Omental fat pad (tissue), 4 donors: ENCODE measurements around the gene ZNF785. TPM values are rescaled to one million over a fixed set of nuclear protein-coding genes. Genes with fewer than 3 reads are reported as not detected.
A peak's percentile ranks its signal among the peaks of the same experiment; 100 is the strongest.

Experiments
- ATAC-seq: fragments of 150-250 bp; one replicate; pipeline ENCODE4 v1.9.1; 2016; ENCODE audit warnings: mild to moderate bottlenecking, moderate library complexity; ENCODE audit not compliant: low FRiP score
- DNase-seq: peaks from one replicate; pipeline ENCODE4 v3.0.0-alpha.2; 2019; ENCODE audit warnings: low spot score
- small RNA-seq: library from RNA; depleted of rRNA; stranded (forward); fragments of <200 nt; gene quantifications from one replicate; pipeline ENCODE3, GENCODE V24; 2016
- total RNA-seq, 4 donors: library from RNA; depleted of rRNA; stranded (reverse); fragments of >200 nt; gene quantifications; one replicate each; pipeline ENCODE4 v1.1.0, GENCODE V29; 2016
- TF ChIP-seq, protein P1 (sequence below), 3 donors: fragments of 450-650 bp; IDR thresholded peaks; one replicate each; pipeline ENCODE4 v1.5.1; 2016 to 2017; ENCODE audit warnings: antibody characterized with exemption in 3 of 3, mild to moderate bottlenecking in 3 of 3, moderate library complexity in 2 of 3

The ZNF785 gene
- total RNA-seq, 4 donors from 2014 or later, result 4.5 to 12.1 (median 8.1) TPM

DNA sequence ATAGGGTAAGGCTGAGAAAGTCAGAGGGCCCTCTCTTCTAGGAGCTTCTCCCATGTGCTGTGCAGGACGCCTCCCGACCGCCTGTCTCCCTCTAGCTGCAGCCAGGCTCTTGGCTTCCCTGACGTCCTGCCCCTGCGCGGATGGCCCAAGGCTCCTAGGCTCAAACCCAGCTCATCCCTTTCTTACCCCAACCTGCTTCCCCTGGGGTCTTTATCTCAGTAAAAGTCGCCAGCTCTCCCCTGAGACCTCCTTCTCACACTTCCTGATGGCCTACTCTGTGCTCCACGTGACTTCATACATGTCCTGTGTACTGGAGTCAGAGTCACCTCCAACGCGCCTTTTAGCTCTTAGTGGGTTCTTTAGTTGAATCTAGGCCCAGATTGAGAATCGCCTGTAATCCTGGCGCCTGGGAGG, 49.7 kb downstream of the ZNF785 start:
- no peak for DNase-seq
- TF ChIP-seq, protein P1, sequence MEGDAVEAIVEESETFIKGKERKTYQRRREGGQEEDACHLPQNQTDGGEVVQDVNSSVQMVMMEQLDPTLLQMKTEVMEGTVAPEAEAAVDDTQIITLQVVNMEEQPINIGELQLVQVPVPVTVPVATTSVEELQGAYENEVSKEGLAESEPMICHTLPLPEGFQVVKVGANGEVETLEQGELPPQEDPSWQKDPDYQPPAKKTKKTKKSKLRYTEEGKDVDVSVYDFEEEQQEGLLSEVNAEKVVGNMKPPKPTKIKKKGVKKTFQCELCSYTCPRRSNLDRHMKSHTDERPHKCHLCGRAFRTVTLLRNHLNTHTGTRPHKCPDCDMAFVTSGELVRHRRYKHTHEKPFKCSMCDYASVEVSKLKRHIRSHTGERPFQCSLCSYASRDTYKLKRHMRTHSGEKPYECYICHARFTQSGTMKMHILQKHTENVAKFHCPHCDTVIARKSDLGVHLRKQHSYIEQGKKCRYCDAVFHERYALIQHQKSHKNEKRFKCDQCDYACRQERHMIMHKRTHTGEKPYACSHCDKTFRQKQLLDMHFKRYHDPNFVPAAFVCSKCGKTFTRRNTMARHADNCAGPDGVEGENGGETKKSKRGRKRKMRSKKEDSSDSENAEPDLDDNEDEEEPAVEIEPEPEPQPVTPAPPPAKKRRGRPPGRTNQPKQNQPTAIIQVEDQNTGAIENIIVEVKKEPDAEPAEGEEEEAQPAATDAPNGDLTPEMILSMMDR (IDR thresholded peaks at IDR 0.05), result no peak
- peak; percentile 80 for ATAC-seq

DNA sequence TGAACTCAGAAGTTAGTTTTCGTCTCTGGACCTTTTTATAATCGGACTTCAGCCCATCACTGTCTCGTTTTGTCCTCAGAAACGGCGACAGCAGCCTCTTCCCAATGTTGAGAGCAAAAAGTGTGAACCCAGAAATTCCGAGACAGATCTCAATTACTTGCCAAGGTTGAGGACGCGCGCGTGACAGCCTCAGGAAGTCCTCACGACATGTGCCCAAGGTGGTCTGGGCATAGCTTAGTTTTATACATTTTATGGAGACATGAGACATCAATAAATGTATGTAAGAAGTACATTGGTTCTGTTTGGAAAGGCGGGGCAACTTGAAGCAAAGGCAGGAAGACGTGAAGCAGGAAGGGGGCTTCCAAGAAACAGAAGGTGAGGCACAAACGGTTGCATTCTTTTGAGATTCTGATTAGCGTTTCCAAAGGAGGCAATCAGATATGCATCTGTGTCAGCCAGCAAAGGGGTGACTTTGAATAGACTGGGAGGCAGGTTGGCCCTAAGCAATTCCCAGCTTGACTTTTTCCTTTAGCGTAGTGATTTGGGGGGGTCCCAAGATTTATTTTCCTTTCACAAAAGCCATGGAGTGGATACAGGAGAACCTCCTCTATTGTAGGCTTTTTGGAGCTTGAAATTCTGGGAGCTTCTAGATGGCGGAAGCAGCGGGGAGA, 50.3 kb downstream of the ZNF785 start:
- ATAC-seq (no peak), DNase-seq (no peak)
- TF ChIP-seq, protein P1 (IDR thresholded peaks at IDR 0.05), result no peak

DNA sequence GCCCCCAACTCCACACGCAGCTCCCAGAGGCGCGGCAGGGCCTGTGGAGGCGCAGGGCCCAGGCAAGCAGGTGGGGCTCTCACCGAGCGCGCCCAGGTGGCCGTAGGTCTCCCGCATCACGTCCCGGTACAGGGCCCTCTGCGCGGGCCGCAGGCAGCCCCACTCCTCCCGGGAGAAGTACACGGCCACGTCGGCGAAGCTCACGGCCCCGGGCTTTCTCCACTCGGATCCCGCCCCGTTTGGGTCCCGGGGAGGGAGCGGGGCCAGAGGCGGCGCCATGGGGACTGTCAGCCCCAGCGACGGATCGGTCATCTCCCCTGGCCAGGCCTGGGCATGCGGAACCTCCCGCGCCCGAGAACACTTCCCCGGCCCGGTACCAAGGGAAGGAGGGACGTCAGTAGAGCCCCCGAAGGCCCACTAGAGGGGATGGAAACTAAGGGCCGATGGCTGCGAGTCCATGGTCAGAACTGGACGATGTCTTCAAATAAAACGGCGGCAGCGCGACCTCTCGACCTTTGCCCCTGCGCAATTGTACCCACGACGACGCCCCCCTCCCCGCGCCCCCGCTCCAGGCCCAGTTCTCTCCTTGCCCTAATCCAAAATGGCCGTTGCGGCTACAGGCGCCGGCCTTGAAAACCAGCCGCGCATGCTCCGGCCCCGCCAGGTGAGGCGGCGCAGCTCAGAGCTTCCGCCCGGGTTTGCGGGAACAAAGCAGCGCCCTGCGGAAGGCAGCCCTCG, 51.0 kb downstream of the ZNF785 start, which contains the start of gene ZNF747:
Gene ZNF747 (minus strand): TSS at position 491 of the 738 bp plus-strand sequence. CDS start 179 bp downstream, at position 312.
- TF ChIP-seq, protein P1 (IDR thresholded peaks at IDR 0.05), result no peak
- ATAC-seq (peak; percentile 88), DNase-seq (peak; percentile 87)

DNA sequence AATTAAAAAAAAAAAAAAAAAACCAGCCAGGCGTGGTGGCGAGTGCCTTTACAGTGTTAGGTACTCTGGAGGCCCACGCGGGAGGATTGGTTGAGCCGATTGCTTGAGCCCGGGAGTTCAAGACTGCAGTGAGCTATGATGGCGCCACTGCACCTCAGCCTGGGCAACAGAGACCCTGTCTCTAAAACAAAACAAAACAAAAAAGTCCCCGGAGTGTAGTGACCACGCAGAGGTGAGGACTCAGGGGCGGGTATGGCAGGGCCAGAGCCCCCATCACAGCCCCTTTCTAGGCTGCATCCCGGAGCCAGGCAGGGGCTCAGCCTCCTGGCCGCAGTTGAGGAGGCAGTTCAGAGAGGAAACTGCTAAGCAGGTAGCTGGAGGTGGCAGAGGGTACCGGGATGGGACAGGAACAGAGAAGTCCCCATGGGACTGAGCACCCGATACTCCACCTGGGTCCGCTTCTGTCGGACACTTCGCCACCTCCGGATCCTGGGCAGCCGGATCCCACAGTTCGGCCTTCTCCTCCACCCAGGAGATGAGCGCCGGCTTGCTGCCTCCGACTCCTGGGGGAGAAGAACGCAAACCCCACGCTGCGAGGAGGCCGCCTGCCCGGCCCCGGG, 51.6 kb downstream of the ZNF785 start:
- ATAC-seq (no peak), DNase-seq (no peak)
- TF ChIP-seq, protein P1 (IDR thresholded peaks at IDR 0.05), result no peak

DNA sequence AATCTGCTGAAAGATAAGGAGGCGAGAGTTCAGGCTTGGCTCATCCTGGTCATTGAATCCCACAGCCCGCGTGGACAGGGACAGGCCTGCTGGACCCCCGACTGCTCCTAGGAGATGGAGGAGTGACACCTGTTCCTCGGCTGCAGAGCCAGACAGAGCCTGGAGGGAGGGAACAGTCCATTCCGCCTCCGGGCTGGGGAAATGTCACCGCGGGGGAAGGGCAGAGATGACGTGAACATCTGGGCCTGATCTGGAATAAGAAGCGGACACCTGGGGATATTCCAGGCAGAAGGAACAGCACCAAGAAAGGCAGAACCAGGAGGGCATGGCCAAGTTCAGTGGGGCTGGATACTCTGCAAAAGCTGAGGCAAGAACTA, 52.4 kb downstream of the ZNF785 start:
- ATAC-seq (no peak), DNase-seq (no peak)
- TF ChIP-seq, protein P1 (IDR thresholded peaks at IDR 0.05), result no peak

DNA sequence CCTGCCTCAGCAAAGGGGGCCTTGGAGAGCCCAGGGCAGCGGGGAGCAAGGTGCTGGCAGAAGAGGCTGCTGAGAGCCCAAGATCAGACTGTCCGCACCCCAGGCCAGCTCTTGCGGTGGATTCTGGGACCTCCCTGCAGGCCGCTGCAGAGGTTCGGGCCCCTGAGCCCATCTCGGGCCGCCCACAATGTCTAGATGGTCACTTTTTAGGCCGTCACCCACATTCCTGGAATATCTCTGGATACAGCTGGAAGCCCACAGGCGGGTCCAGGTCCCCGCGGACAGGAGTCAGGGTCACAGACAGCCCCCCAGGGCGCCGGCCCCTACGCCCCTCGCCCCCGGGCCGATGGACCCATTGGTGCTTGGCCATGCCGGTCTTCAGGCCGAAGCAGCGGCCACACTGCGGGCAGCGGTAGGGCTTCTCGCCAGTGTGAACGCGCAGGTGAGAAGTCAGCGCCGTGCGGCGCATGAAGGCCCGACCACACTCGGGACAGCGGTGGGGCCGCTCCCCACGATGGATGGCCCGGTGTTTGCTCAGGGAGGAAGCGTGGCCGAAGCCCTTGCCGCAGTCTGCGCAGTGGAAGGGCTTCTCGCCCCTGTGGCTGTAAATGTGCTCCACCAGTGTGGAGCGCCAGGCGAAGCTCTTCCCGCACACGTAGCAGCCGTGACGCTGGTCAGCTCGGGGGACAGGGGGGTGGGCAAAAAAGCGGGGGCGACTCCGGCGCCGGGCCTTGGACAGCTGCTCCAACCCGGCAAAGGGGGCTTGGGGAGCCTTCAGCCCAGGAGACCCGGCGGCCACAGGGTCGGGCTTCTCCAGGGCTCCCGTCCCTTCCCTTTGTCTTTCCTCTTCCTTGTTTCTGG, 53.0 kb downstream of the ZNF785 start:
- TF ChIP-seq, protein P1 (IDR thresholded peaks at IDR 0.05), result no peak
- DNase-seq, result no peak
- ATAC-seq, result no peak

Small RNA genes within 50 kb of the gene (small RNA-seq; reads per million reads assigned to genes)
- gene AC093249.1 (not detected), gene AC093249.4 (not detected)

Other genes starting within 250 kb of the ZNF785 start
- gene CD2BP2, start 230.4 kb downstream of the ZNF785 start, total RNA-seq, result 10 to 100 TPM; 27.3 to 39.9 (median 35.4) TPM
- 10 to 100 TPM; 19.0 to 28.6 (median 26.7) TPM for gene TBC1D10B, start 215.2 kb downstream of the ZNF785 start, total RNA-seq
- not detected for gene MYL11, start 210.9 kb downstream of the ZNF785 start, total RNA-seq
- gene SEPTIN1, start 203.1 kb downstream of the ZNF785 start, total RNA-seq, result 1 to 10 TPM in 3 of 4 donors, under 1 TPM in 1; 0.93 to 2.6 (median 2.4) TPM
- gene ZNF48, start 190.3 kb downstream of the ZNF785 start, total RNA-seq, result 1 to 10 TPM; 3.4 to 5.4 (median 4.9) TPM
- gene ZNF771, start 178.1 kb downstream of the ZNF785 start, total RNA-seq, result 10 to 100 TPM in 2 of 4 donors, 1 to 10 TPM in 2; 8.3 to 13.6 (median 9.9) TPM
- gene DCTPP1, start 155.7 kb downstream of the ZNF785 start, total RNA-seq, result 10 to 100 TPM in 3 of 4 donors, 1 to 10 TPM in 1; 9.8 to 24.0 (median 14.8) TPM
- gene SEPHS2, start 139.8 kb downstream of the ZNF785 start, total RNA-seq, result 10 to 100 TPM; 22.8 to 42.9 (median 32.1) TPM
- 10 to 100 TPM in 1 of 4 donors, 1 to 10 TPM in 3; 1.5 to 20.2 (median 6.3) TPM for gene ITGAL, start 113.0 kb downstream of the ZNF785 start, total RNA-seq
- gene ZNF768, start 59.1 kb downstream of the ZNF785 start, total RNA-seq, result 10 to 100 TPM; 16.5 to 22.5 (median 18.6) TPM
- 10 to 100 TPM in 2 of 4 donors, 1 to 10 TPM in 2; 7.7 to 12.1 (median 10.4) TPM for gene ZNF747, start 50.8 kb downstream of the ZNF785 start, total RNA-seq
- 10 to 100 TPM in 2 of 4 donors, 1 to 10 TPM in 2; 4.5 to 15.9 (median 10.1) TPM for gene ZNF764, start 27.3 kb downstream of the ZNF785 start, total RNA-seq
- 10 to 100 TPM in 3 of 4 donors, 1 to 10 TPM in 1; 7.4 to 24.0 (median 13.3) TPM for gene ZNF688, start 14.0 kb downstream of the ZNF785 start, total RNA-seq
- gene ZNF689, start 24.7 kb upstream of the ZNF785 start, total RNA-seq, result 1 to 10 TPM; 5.5 to 9.5 (median 7.0) TPM
- gene PRR14, start 65.3 kb upstream of the ZNF785 start, total RNA-seq, result 10 to 100 TPM; 12.7 to 50.4 (median 17.6) TPM
- 10 to 100 TPM; 15.4 to 49.7 (median 23.4) TPM for gene FBRS, start 72.7 kb upstream of the ZNF785 start, total RNA-seq
- 10 to 100 TPM; 15.9 to 40.4 (median 30.0) TPM for gene SRCAP, start 113.5 kb upstream of the ZNF785 start, total RNA-seq
- 10 to 100 TPM; 25.2 to 34.0 (median 29.4) TPM for gene PHKG2, start 162.7 kb upstream of the ZNF785 start, total RNA-seq
- 1 to 10 TPM; 1.4 to 4.8 (median 2.5) TPM for gene CFAP119, start 176.4 kb upstream of the ZNF785 start, total RNA-seq
- gene RNF40, start 176.6 kb upstream of the ZNF785 start, total RNA-seq, result 10 to 100 TPM; 53.9 to 77.7 (median 69.5) TPM
- 10 to 100 TPM in 2 of 4 donors, 1 to 10 TPM in 2; 8.7 to 15.0 (median 11.5) TPM for gene ZNF629, start 201.5 kb upstream of the ZNF785 start, total RNA-seq